T-helper 2 cell (primary cell): Measurements from ENCODE around the gene TAS1R3.

Experiments used
- DNase-seq, 5 experiments: peaks; one replicate each; pipeline versions ENCODE4 v3.0.0 to v3.0.0-alpha.2; 2012 to 2022

TAS1R3 gene

GRCh38 chr1:1340791-1341548 is 9.9 kb downstream of the TAS1R3 start:
- DNase-seq = no peak

GRCh38 chr1:1341549-1342021 is 10.5 kb downstream of the TAS1R3 start:
- no peak for DNase-seq

- DNase-seq = no peak
Observed at GRCh38 chr1:1342061-1342562, 11.0 kb downstream of the TAS1R3 start.

- DNase-seq = no peak
Observed at GRCh38 chr1:1342584-1343115, 11.6 kb downstream of the TAS1R3 start.

GRCh38 chr1:1343811-1344421 is 12.8 kb downstream of the TAS1R3 start:
- DNase-seq = no peak

- DNase-seq = peak in 1 of 5 experiments; percentile 21
Observed at GRCh38 chr1:1344655-1345361, 13.7 kb downstream of the TAS1R3 start.

- DNase-seq = no peak
Observed at GRCh38 chr1:1345384-1345783, 14.3 kb downstream of the TAS1R3 start.

GRCh38 chr1:1345860-1346500 is 14.9 kb downstream of the TAS1R3 start:
- DNase-seq = no peak

GRCh38 chr1:1346501-1346890 is 15.4 kb downstream of the TAS1R3 start:
- no peak for DNase-seq

- no peak for DNase-seq
Observed at GRCh38 chr1:1347026-1347595, 16.0 kb downstream of the TAS1R3 start.

- no peak for DNase-seq
Observed at GRCh38 chr1:1347663-1348419, 16.8 kb downstream of the TAS1R3 start.

- DNase-seq = no peak
Observed at GRCh38 chr1:1348420-1349255, 17.6 kb downstream of the TAS1R3 start.

GRCh38 chr1:1349256-1350012 is 18.4 kb downstream of the TAS1R3 start, which contains the start of gene DVL1:
Gene DVL1 (minus strand): TSS chr1:1349418. CDS start chr1:1349065, 353 bp downstream.
- DNase-seq = peak; percentile 45 to 76 (median 65)

GRCh38 chr1:1351511-1352427 is 20.7 kb downstream of the TAS1R3 start:
- DNase-seq = no peak

- DNase-seq = no peak
Observed at GRCh38 chr1:1352786-1353388, 21.8 kb downstream of the TAS1R3 start.

- no peak for DNase-seq
Observed at GRCh38 chr1:1353389-1354151, 22.5 kb downstream of the TAS1R3 start.
